ENCODE data around the gene PER3.

The PER3 gene

DNA sequence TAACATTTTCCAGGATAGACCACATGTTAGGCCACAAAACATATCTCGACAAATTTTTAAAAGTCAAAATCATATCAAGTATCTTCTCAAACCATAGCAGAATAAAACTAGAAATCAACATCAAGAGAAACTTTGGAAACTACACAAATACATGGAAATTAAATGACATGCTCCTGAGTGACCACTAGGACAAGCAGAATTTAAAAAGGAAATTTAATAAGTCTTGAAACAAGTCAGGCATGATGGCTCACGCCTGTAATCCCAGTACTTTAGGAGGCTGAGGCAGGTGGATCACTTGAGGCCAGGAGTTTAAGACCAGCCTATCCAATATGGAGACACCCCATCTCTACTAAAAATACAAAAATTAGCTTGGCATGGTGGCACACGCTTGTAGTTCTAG, 95.1 kb downstream of the PER3 start:
- Histone ChIP-seq H3K36me3 (ENCODE audit: control insufficient read depth, low read length) (no peaks in the 10 kb centered on the region), H4K20me1 (ENCODE audit: control insufficient read depth, insufficient read depth, low read depth, low read length) (no peaks in the 10 kb centered on the region), H3K4me3 (ENCODE audit: low read length) (no peak overlapping the region), H3K4me1 (ENCODE audit: control insufficient read depth, low read length) (no peaks in the 10 kb centered on the region), H3K27me3 (ENCODE audit: control insufficient read depth, low read length) (peaks cover 9% of the 10 kb centered on the region), H3K4me2 (ENCODE audit: low read length) (no peak overlapping the region), H3K27ac (ENCODE audit: low read depth, low read length) (no peak overlapping the region), H3K9me3 (ENCODE audit: control insufficient read depth, insufficient read depth, low read length) (no peaks in the 10 kb centered on the region), H3F3A (ENCODE audit: control insufficient read depth, insufficient read depth) (no peaks in the 10 kb centered on the region), H3K9me2 (replicated peaks; ENCODE audit: control insufficient read depth, low read length) (no peaks in the 10 kb centered on the region), H3K79me2 (ENCODE audit: control insufficient read depth, low read length) (no peaks in the 10 kb centered on the region)
- TF ChIP-seq EZH2phosphoT487 (IDR thresholded peaks at IDR 0.05; ENCODE audit: borderline replicate concordance, low read length) = no peak
- TF ChIP-seq, protein P1, sequence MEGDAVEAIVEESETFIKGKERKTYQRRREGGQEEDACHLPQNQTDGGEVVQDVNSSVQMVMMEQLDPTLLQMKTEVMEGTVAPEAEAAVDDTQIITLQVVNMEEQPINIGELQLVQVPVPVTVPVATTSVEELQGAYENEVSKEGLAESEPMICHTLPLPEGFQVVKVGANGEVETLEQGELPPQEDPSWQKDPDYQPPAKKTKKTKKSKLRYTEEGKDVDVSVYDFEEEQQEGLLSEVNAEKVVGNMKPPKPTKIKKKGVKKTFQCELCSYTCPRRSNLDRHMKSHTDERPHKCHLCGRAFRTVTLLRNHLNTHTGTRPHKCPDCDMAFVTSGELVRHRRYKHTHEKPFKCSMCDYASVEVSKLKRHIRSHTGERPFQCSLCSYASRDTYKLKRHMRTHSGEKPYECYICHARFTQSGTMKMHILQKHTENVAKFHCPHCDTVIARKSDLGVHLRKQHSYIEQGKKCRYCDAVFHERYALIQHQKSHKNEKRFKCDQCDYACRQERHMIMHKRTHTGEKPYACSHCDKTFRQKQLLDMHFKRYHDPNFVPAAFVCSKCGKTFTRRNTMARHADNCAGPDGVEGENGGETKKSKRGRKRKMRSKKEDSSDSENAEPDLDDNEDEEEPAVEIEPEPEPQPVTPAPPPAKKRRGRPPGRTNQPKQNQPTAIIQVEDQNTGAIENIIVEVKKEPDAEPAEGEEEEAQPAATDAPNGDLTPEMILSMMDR (IDR thresholded peaks at IDR 0.05; ENCODE audit: low read depth, low read length, poor library complexity, severe bottlenecking) = no peak

DNA sequence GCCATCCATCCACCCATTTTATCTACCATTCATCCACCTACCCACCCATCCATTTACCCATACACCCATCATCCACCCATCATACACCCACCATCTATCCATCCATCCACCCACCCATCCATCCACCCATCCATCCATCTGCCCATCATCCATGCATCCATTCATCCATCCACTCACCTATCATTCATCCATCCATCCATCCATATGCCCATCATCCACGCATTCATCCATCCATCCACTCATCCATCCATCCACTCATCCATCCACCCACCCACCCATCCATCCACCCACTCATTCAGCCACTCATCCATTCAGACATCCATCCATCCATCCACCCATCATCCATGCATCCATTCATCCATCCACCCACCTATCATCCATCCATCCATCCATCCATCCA, 100.7 kb downstream of the PER3 start:
- H3K27me3 ChIP-seq (ENCODE audit: control insufficient read depth, low read length) = peaks cover 9% of the 10 kb centered on the region
- no peak overlapping the region for H3K4me2 ChIP-seq (ENCODE audit: low read length)
- no peaks in the 10 kb centered on the region for H3K4me1 ChIP-seq (ENCODE audit: control insufficient read depth, low read length)
- no peaks in the 10 kb centered on the region for H4K20me1 ChIP-seq (ENCODE audit: control insufficient read depth, insufficient read depth, low read depth, low read length)
- no peak overlapping the region for H3K27ac ChIP-seq (ENCODE audit: low read depth, low read length)
- H3K79me2 ChIP-seq (ENCODE audit: control insufficient read depth, low read length) = no peaks in the 10 kb centered on the region
- TF ChIP-seq, protein P1 (IDR thresholded peaks at IDR 0.05; ENCODE audit: low read depth, low read length, poor library complexity, severe bottlenecking) = no peak
- TF ChIP-seq EZH2phosphoT487 (IDR thresholded peaks at IDR 0.05; ENCODE audit: borderline replicate concordance, low read length) = no peak
- peaks cover 3% of the 10 kb centered on the region; the same call in 1 of the 2 replicates for H3K9me3 ChIP-seq (ENCODE audit: control insufficient read depth, insufficient read depth, low read length)
- H3K9me2 ChIP-seq (replicated peaks; ENCODE audit: control insufficient read depth, low read length) = no peaks in the 10 kb centered on the region
- H3K36me3 ChIP-seq (ENCODE audit: control insufficient read depth, low read length) = no peaks in the 10 kb centered on the region
- no peak overlapping the region for H3K4me3 ChIP-seq (ENCODE audit: low read length)
- H3F3A ChIP-seq (ENCODE audit: control insufficient read depth, insufficient read depth) = no peaks in the 10 kb centered on the region

DNA sequence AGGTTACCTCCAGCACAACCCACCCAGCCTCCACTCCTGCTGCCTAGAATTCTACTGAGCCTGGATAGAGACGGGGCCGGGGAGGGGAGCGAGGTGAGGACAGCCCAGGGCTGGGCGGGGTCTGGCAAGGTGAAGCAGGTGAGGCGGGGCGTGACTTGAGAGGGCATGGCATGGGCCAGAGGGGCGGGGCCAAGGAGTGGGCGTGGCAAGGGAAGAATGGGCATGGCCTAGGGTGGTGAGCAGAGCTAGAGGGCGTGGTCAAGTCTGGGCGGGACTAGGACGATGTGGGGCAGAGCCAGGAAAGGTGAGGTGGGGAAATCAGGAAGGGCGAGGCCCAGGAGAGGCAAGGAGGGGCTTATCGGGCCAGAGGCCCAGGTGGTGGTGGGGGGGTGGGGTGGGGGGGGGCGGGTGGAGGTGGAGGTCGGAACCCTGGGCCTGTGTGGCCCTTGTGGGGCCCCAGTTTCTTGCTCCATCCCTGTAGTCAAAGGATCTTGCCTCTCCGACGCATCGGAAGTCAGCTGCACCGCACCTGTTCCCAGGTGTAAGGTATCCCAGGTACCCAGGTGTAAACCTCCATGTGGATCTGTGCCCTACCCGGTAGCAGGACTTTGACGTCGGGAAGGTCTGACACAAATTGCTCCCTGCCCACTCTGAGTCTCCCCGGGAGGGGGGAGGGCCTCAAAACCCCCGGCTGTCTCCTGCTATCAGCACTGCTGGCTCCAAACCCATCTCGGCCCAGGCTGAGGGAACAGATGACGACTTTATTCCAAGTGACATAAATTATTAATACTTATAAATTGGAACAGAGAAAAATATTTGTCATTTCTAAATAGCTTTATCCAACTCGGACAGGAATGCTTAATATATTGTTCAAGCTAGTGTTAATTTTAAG, 101.7 kb downstream of the PER3 start:
- Histone ChIP-seq H3K4me2 (ENCODE audit: low read length) (no peak overlapping the region), H3K9me3 (ENCODE audit: control insufficient read depth, insufficient read depth, low read length) (peaks cover 3% of the 10 kb centered on the region; the same call in 1 of the 2 replicates), H4K20me1 (ENCODE audit: control insufficient read depth, insufficient read depth, low read depth, low read length) (no peaks in the 10 kb centered on the region), H3K36me3 (ENCODE audit: control insufficient read depth, low read length) (no peaks in the 10 kb centered on the region), H3K79me2 (ENCODE audit: control insufficient read depth, low read length) (no peaks in the 10 kb centered on the region), H3K4me1 (ENCODE audit: control insufficient read depth, low read length) (no peaks in the 10 kb centered on the region), H3K4me3 (ENCODE audit: low read length) (no peak overlapping the region), H3K27ac (ENCODE audit: low read depth, low read length) (no peak overlapping the region), H3K9me2 (replicated peaks; ENCODE audit: control insufficient read depth, low read length) (no peaks in the 10 kb centered on the region), H3F3A (ENCODE audit: control insufficient read depth, insufficient read depth) (no peaks in the 10 kb centered on the region), H3K27me3 (ENCODE audit: control insufficient read depth, low read length) (peaks cover 8% of the 10 kb centered on the region)
- TF ChIP-seq, protein P1 (IDR thresholded peaks at IDR 0.05; ENCODE audit: low read depth, low read length, poor library complexity, severe bottlenecking) = no peak
- no peak for TF ChIP-seq EZH2phosphoT487 (IDR thresholded peaks at IDR 0.05; ENCODE audit: borderline replicate concordance, low read length)

All from DOHH2 (cell line).